ENCODE results near the gene FLT1.

FLT1 gene

GRCh38 chr13:28423010-28423409 is 71.9 kb downstream of the FLT1 start:
- Histone ChIP-seq H3K9ac (ENCODE audit: low read depth, low read length) (no peak overlapping the region), H3K4me1 (ENCODE audit: insufficient read depth, low read length) (peaks cover 22% of the 10 kb centered on the region), H3K4me3 (ENCODE audit: low read length) (no peak overlapping the region), H3K27ac (ENCODE audit: low read depth, low read length) (no peak overlapping the region), H3K9me3 (ENCODE audit: insufficient read depth, low read depth, low read length) (no peaks in the 10 kb centered on the region), H3K27me3 (ENCODE audit: insufficient read depth, low read length) (no peaks in the 10 kb centered on the region), H3K36me3 (ENCODE audit: insufficient read depth, low read length) (peaks cover 84% of the 10 kb centered on the region)
- 79% methylated on average over 5 of the region's 5 CpGs for WGBS

GRCh38 chr13:28421676-28422410 is 73.1 kb downstream of the FLT1 start:
- Histone ChIP-seq H3K4me1 (ENCODE audit: insufficient read depth, low read length) (peaks cover 12% of the 10 kb centered on the region; the same call in 1 of the 2 replicates), H3K27ac (ENCODE audit: low read depth, low read length) (no peak overlapping the region), H3K27me3 (ENCODE audit: insufficient read depth, low read length) (no peaks in the 10 kb centered on the region), H3K9ac (ENCODE audit: low read depth, low read length) (no peak overlapping the region), H3K4me3 (ENCODE audit: low read length) (no peak overlapping the region), H3K36me3 (ENCODE audit: insufficient read depth, low read length) (peaks cover 72% of the 10 kb centered on the region), H3K9me3 (ENCODE audit: insufficient read depth, low read depth, low read length) (no peaks in the 10 kb centered on the region)
- 90% methylated on average over 5 of the region's 7 CpGs for WGBS

GRCh38 chr13:28420704-28421103 is 74.2 kb downstream of the FLT1 start:
- Histone ChIP-seq H3K4me3 (ENCODE audit: low read length) (no peak overlapping the region), H3K27me3 (ENCODE audit: insufficient read depth, low read length) (no peaks in the 10 kb centered on the region), H3K27ac (ENCODE audit: low read depth, low read length) (no peak overlapping the region), H3K4me1 (ENCODE audit: insufficient read depth, low read length) (peaks cover 12% of the 10 kb centered on the region; the same call in 1 of the 2 replicates), H3K9me3 (ENCODE audit: insufficient read depth, low read depth, low read length) (no peaks in the 10 kb centered on the region), H3K9ac (ENCODE audit: low read depth, low read length) (no peak overlapping the region), H3K36me3 (ENCODE audit: insufficient read depth, low read length) (peaks cover 61% of the 10 kb centered on the region)
- WGBS, result 87% methylated on average over 4 of the region's 4 CpGs

- peaks cover 24% of the 10 kb centered on the region for H3K36me3 ChIP-seq (ENCODE audit: insufficient read depth, low read length)
- H3K27me3 ChIP-seq (ENCODE audit: insufficient read depth, low read length), result no peaks in the 10 kb centered on the region
- H3K27ac ChIP-seq (ENCODE audit: low read depth, low read length), result no peak overlapping the region
- H3K9me3 ChIP-seq (ENCODE audit: insufficient read depth, low read depth, low read length), result no peaks in the 10 kb centered on the region
- H3K4me3 ChIP-seq (ENCODE audit: low read length), result no peak overlapping the region
- H3K9ac ChIP-seq (ENCODE audit: low read depth, low read length), result no peak overlapping the region
- H3K4me1 ChIP-seq (ENCODE audit: insufficient read depth, low read length), result 0 out of 2 replicates have a peak, but pooled peaks cover 2% of the 10 kb centered on the region
- WGBS, result 85% methylated on average over 3 of the region's 3 CpGs
Measured at GRCh38 chr13:28415994-28416421, 78.9 kb downstream of the FLT1 start.

GRCh38 chr13:28413999-28414398 is 80.9 kb downstream of the FLT1 start:
- peaks cover 8% of the 10 kb centered on the region for H3K4me1 ChIP-seq (ENCODE audit: insufficient read depth, low read length)
- WGBS, result 98% methylated on average over 4 of the region's 4 CpGs
- H3K9ac ChIP-seq (ENCODE audit: low read depth, low read length), result no peak overlapping the region
- H3K9me3 ChIP-seq (ENCODE audit: insufficient read depth, low read depth, low read length), result no peaks in the 10 kb centered on the region
- H3K27ac ChIP-seq (ENCODE audit: low read depth, low read length), result no peak overlapping the region
- H3K27me3 ChIP-seq (ENCODE audit: insufficient read depth, low read length), result no peaks in the 10 kb centered on the region
- H3K36me3 ChIP-seq (ENCODE audit: insufficient read depth, low read length), result peaks cover 12% of the 10 kb centered on the region
- H3K4me3 ChIP-seq (ENCODE audit: low read length), result no peak overlapping the region

GRCh38 chr13:28412981-28413380 is 81.9 kb downstream of the FLT1 start:
- Histone ChIP-seq H3K9me3 (ENCODE audit: insufficient read depth, low read depth, low read length) (no peaks in the 10 kb centered on the region), H3K27ac (ENCODE audit: low read depth, low read length) (no peak overlapping the region), H3K9ac (ENCODE audit: low read depth, low read length) (no peak overlapping the region), H3K27me3 (ENCODE audit: insufficient read depth, low read length) (no peaks in the 10 kb centered on the region), H3K36me3 (ENCODE audit: insufficient read depth, low read length) (peaks cover 7% of the 10 kb centered on the region), H3K4me1 (ENCODE audit: insufficient read depth, low read length) (peaks cover 18% of the 10 kb centered on the region), H3K4me3 (ENCODE audit: low read length) (no peak overlapping the region)
- WGBS, result 90% methylated on average over 8 of the region's 8 CpGs

- H3K4me3 ChIP-seq (ENCODE audit: low read length), result no peak overlapping the region
- no peaks in the 10 kb centered on the region for H3K27me3 ChIP-seq (ENCODE audit: insufficient read depth, low read length)
- H3K27ac ChIP-seq (ENCODE audit: low read depth, low read length), result no peak overlapping the region
- peaks cover 7% of the 10 kb centered on the region for H3K36me3 ChIP-seq (ENCODE audit: insufficient read depth, low read length)
- no peaks in the 10 kb centered on the region for H3K9me3 ChIP-seq (ENCODE audit: insufficient read depth, low read depth, low read length)
- WGBS, result 92% methylated on average over 5 of the region's 5 CpGs
- H3K4me1 ChIP-seq (ENCODE audit: insufficient read depth, low read length), result peaks cover 29% of the 10 kb centered on the region
- H3K9ac ChIP-seq (ENCODE audit: low read depth, low read length), result no peak overlapping the region
Measured at GRCh38 chr13:28411831-28412353, 83.0 kb downstream of the FLT1 start.

- Histone ChIP-seq H3K27ac (ENCODE audit: low read depth, low read length) (no peak overlapping the region), H3K4me1 (ENCODE audit: insufficient read depth, low read length) (peaks cover 32% of the 10 kb centered on the region), H3K9me3 (ENCODE audit: insufficient read depth, low read depth, low read length) (no peaks in the 10 kb centered on the region), H3K4me3 (ENCODE audit: low read length) (no peak overlapping the region), H3K36me3 (ENCODE audit: insufficient read depth, low read length) (peaks cover 17% of the 10 kb centered on the region), H3K27me3 (ENCODE audit: insufficient read depth, low read length) (no peaks in the 10 kb centered on the region), H3K9ac (ENCODE audit: low read depth, low read length) (no peak overlapping the region)
- 75% methylated on average over 2 of the region's 2 CpGs for WGBS
Measured at GRCh38 chr13:28410096-28410495, 84.8 kb downstream of the FLT1 start.

- Histone ChIP-seq H3K9me3 (ENCODE audit: insufficient read depth, low read depth, low read length) (no peaks in the 10 kb centered on the region), H3K36me3 (ENCODE audit: insufficient read depth, low read length) (peaks cover 17% of the 10 kb centered on the region), H3K27me3 (ENCODE audit: insufficient read depth, low read length) (no peaks in the 10 kb centered on the region), H3K4me1 (ENCODE audit: insufficient read depth, low read length) (peaks cover 32% of the 10 kb centered on the region), H3K27ac (ENCODE audit: low read depth, low read length) (no peak overlapping the region), H3K9ac (ENCODE audit: low read depth, low read length) (no peak overlapping the region), H3K4me3 (ENCODE audit: low read length) (no peak overlapping the region)
Measured at GRCh38 chr13:28409648-28410047, 85.3 kb downstream of the FLT1 start.

GRCh38 chr13:28408863-28409262 is 86.1 kb downstream of the FLT1 start:
- no peak overlapping the region for H3K9ac ChIP-seq (ENCODE audit: low read depth, low read length)
- H3K36me3 ChIP-seq (ENCODE audit: insufficient read depth, low read length), result peaks cover 20% of the 10 kb centered on the region
- H3K27me3 ChIP-seq (ENCODE audit: insufficient read depth, low read length), result no peaks in the 10 kb centered on the region
- H3K4me1 ChIP-seq (ENCODE audit: insufficient read depth, low read length), result peaks cover 32% of the 10 kb centered on the region
- WGBS, result 100% methylated on average over 1 of the region's 1 CpG
- no peak overlapping the region for H3K27ac ChIP-seq (ENCODE audit: low read depth, low read length)
- no peak overlapping the region for H3K4me3 ChIP-seq (ENCODE audit: low read length)
- no peaks in the 10 kb centered on the region for H3K9me3 ChIP-seq (ENCODE audit: insufficient read depth, low read depth, low read length)

- Histone ChIP-seq H3K9ac (ENCODE audit: low read depth, low read length) (no peak overlapping the region), H3K9me3 (ENCODE audit: insufficient read depth, low read depth, low read length) (no peaks in the 10 kb centered on the region), H3K27ac (ENCODE audit: low read depth, low read length) (no peak overlapping the region), H3K36me3 (ENCODE audit: insufficient read depth, low read length) (peaks cover 24% of the 10 kb centered on the region), H3K4me1 (ENCODE audit: insufficient read depth, low read length) (peaks cover 32% of the 10 kb centered on the region), H3K4me3 (ENCODE audit: low read length) (no peak overlapping the region), H3K27me3 (ENCODE audit: insufficient read depth, low read length) (no peaks in the 10 kb centered on the region)
- 78% methylated on average over 8 of the region's 8 CpGs for WGBS
Measured at GRCh38 chr13:28408235-28408848, 86.6 kb downstream of the FLT1 start.

Measured in HUES64 (cell line).